GM12878 (cell line): ENCODE data around the gene NCAN. TPM values are rescaled to one million over a fixed set of nuclear protein-coding genes. Genes with fewer than 3 reads are reported as not detected.

Experiments
- ATAC-seq: fragments of 200-7000 bp; cut with Tn5 transposase; 3 replicates; pipeline ENCODE4 v1.9.1; 2020; ENCODE audit warnings: mild to moderate bottlenecking, moderate library complexity
- BruUV-seq: library from RNA; stranded (reverse); fragments of 400-500 nt; replicated peaks from 2 replicates; lab custom pipeline; 2021; lab: Mats Ljungman, UMichigan
- CTCF ChIA-PET: fragments of 300-600 bp; sonication (Branson Sonifier 250); formaldehyde crosslinking; extraction: SDS; loops from one replicate; lab custom pipeline; 2021; ENCODE audit warnings: inconsistent platforms; lab: Yijun Ruan, JAX
- POLR2A ChIA-PET: fragments of 350-600 bp; formaldehyde crosslinking; extraction: SDS; loops from one replicate; lab custom pipeline; 2021; ENCODE audit warnings: inconsistent platforms; lab: Charles Lee
- RAD21 ChIA-PET: fragments of 300-600 bp; sonication (Branson Sonifier 250); formaldehyde crosslinking; loops from one replicate; lab custom pipeline; 2023; ENCODE audit warnings: antibody characterized with exemption; ENCODE audit not compliant: unreplicated experiment; lab: Charles Lee
- SMC1A ChIA-PET: fragments of 300-600 bp; sonication (Branson Sonifier 250); formaldehyde crosslinking; loops from one replicate; lab custom pipeline; 2023; ENCODE audit not compliant: unreplicated experiment, uncharacterized antibody; lab: Charles Lee
- DNase-seq: peaks from one replicate; pipeline ENCODE4 v3.0.0-alpha.2; 2011; ENCODE audit warnings: low read depth, low spot score
- FAIRE-seq: peaks from 3 replicates; lab custom pipeline; 2011; peaks lifted over from hg19 to GRCh38; lab: Jason Lieb, UNC
- H2AFZ ChIP-seq: 2 replicates; pipeline ENCODE4 v1.6.0; 2011; ENCODE audit warnings: low read depth, low read length, control low read depth; ENCODE audit not compliant: control insufficient read depth
- H3K27ac ChIP-seq: 2 replicates; pipeline ENCODE4 v1.5.1; 2011; ENCODE audit warnings: control low read depth; ENCODE audit not compliant: control insufficient read depth, insufficient read depth
- H3K27me3 ChIP-seq, 2 experiments: replicated peaks in 1 of 2; 2 replicates each; pipeline versions ENCODE4 v1.6.0 to v1.6.1; 2011; ENCODE audit warnings: low read length in 1 of 2; ENCODE audit not compliant: control insufficient read depth in 2 of 2, insufficient read depth in 2 of 2
- H3K36me3 ChIP-seq, 2 experiments: 2 replicates each; pipeline ENCODE4 v1.5.1; 2011; ENCODE audit warnings: low read length in 1 of 2; ENCODE audit not compliant: control insufficient read depth in 2 of 2, insufficient read depth in 2 of 2
- H3K4me1 ChIP-seq: 2 replicates; pipeline ENCODE4 v1.6.1; 2011; ENCODE audit warnings: mild to moderate bottlenecking, low read length, moderate library complexity, mixed read lengths; ENCODE audit not compliant: control insufficient read depth, insufficient read depth
- H3K4me2 ChIP-seq: 2 replicates; pipeline ENCODE4 v1.6.0; 2011; ENCODE audit warnings: control low read depth; ENCODE audit not compliant: control insufficient read depth, insufficient read depth
- H3K4me3 ChIP-seq: fragments of 200-600 bp; sonication (generic); 2 replicates; pipeline ENCODE4 v1.5.1; 2016
- H3K79me2 ChIP-seq: 2 replicates; pipeline ENCODE4 v1.6.0; 2011; ENCODE audit warnings: low read length; ENCODE audit not compliant: control insufficient read depth, insufficient read depth
- H3K9ac ChIP-seq: 2 replicates; pipeline ENCODE4 v1.8.0; 2011; ENCODE audit warnings: low read length, control low read depth, mixed read lengths; ENCODE audit not compliant: control insufficient read depth, insufficient read depth
- H3K9me3 ChIP-seq: replicated peaks from 3 replicates; pipeline ENCODE4 v1.5.1; 2011; ENCODE audit warnings: mild to moderate bottlenecking, low read length; ENCODE audit not compliant: control insufficient read depth, insufficient read depth
- H4K20me1 ChIP-seq: 2 replicates; pipeline ENCODE4 v1.6.0; 2011; ENCODE audit not compliant: control insufficient read depth, insufficient read depth
- CBX3 ChIP-seq: fragments of 200-600 bp; sonication (generic); IDR thresholded peaks from 2 replicates; pipeline ENCODE4 v1.6.1; 2016; ENCODE audit warnings: low read depth, borderline replicate concordance
- CHD1 ChIP-seq: IDR thresholded peaks from 2 replicates; pipeline ENCODE4 v1.6.1; 2012; ENCODE audit warnings: low read depth, low read length, improper control_type of control experiment
- FOS ChIP-seq: IDR thresholded peaks from 3 replicates; pipeline ENCODE4 v1.6.1; 2011; ENCODE audit warnings: borderline replicate concordance; ENCODE audit not compliant: insufficient read length; ENCODE audit errors: extremely low read depth
- JUNB ChIP-seq: IDR thresholded peaks from 2 replicates; pipeline ENCODE4 v1.6.1; 2016; ENCODE audit warnings: antibody characterized with exemption, mild to moderate bottlenecking
- WGBS: methylation state at CpG from one replicate; pipeline ENCODE4 v1.1.6; 2016; ENCODE audit warnings: low lambda C conversion rate; ENCODE audit not compliant: insufficient replicate concordance, insufficient coverage; ENCODE audit errors: missing lambda C conversion rate; 5-methylcytosine and 5-hydroxymethylcytosine counted together
- in situ Hi-C: fragments of 300-500 bp; cut with MboI; formaldehyde crosslinking; loops from 9 replicates; pipeline ENCODE4 v1.14.3; 2018; ENCODE audit warnings: mixed read lengths
- intact Hi-C: fragments of 100-400 bp; cut with micrococcal nuclease; formaldehyde crosslinking; loops from one replicate; pipeline ENCODE4 v1.14.2; 2022; ENCODE audit not compliant: unreplicated experiment
- polyA plus RNA-seq, 11 experiments: library from polyadenylated mRNA; depleted of rRNA in 4 of 11; unstranded in 6 of 11; stranded (reverse) in 5 of 11; fragments of >200 nt; fragmentation: Nextera tagmentation in 4 of 11; fragmentation: Illumina TruSeq in 1 of 11; extraction: Ambion mirVana in 4 of 11; extraction: Trizol in 1 of 11; gene quantifications; 1 replicate in 1 of 11; 2 replicates in 10 of 11; pipeline versions ENCODE4 v1.2.1 to v1.2.3, GENCODE V29; 2011 to 2016; ENCODE audit warnings: inconsistent platforms in 2 of 11, missing spikeins in 2 of 11, low read depth in 1 of 11
- total RNA-seq, 4 experiments: library from RNA; depleted of rRNA in 3 of 4; stranded (reverse); fragments of >200 nt in 3 of 4; fragmentation: Illumina TruSeq in 1 of 4; extraction: Trizol in 1 of 4; gene quantifications; 2 replicates each; pipeline versions ENCODE4 v1.2.1 to v1.2.3, GENCODE V29; 2013 to 2021
- TF ChIP-seq, protein P1 (sequence below): IDR thresholded peaks from 2 replicates; pipeline ENCODE4 v1.6.1; 2012; ENCODE audit warnings: low read depth, low read length, improper control_type of control experiment

The NCAN gene
- total and polyA plus RNA-seq, 10 of the 15 experiments (the other 5 are each of a cell fraction or from before 2014, with no cell fraction given): 0.02 to 0.34 (median 0.12) TPM; not detected in 1

DNA sequence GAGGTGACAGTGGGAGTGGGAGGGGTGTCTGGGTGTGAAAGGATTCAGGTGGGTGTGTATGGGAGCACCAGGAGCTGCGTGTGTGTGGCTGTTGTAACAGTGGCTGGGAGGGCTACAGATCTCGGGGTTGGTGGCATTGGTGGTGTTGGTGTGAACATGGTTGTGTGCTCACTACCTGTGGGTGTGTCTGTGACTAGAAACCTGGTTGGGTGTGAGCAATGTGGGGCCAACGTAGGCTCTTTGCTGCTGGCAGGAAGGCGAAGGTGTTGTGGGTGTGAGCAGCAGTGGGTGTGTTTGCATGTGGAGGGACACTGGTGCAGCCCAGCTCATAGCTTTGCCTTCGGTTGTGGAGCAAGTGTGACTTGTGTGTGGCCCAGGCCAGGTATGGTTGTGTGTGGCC lies 4.8 kb upstream of the NCAN start:
- TF ChIP-seq JUNB: no peak
- TF ChIP-seq CBX3: no peak
- no peak for TF ChIP-seq FOS
- TF ChIP-seq, protein P1, sequence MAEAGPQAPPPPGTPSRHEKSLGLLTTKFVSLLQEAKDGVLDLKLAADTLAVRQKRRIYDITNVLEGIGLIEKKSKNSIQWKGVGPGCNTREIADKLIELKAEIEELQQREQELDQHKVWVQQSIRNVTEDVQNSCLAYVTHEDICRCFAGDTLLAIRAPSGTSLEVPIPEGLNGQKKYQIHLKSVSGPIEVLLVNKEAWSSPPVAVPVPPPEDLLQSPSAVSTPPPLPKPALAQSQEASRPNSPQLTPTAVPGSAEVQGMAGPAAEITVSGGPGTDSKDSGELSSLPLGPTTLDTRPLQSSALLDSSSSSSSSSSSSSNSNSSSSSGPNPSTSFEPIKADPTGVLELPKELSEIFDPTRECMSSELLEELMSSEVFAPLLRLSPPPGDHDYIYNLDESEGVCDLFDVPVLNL: no peak
- TF ChIP-seq CHD1: no peak
- TF ChIP-seq, all 136 proteins: peak for 0
- no peak overlapping the region for H3K27ac ChIP-seq
- ATAC-seq (no peak), DNase-seq (no peak), FAIRE-seq (no peak)
- H3K36me3 ChIP-seq: 0 out of 4 replicates have a peak, but pooled peaks cover 0 to 4% of the 10 kb centered on the region in 2 experiments
- WGBS: 35% methylated on average over 5 of the region's 5 CpGs
- no peak overlapping the region for H2AFZ ChIP-seq
- no peak overlapping the region for H3K4me2 ChIP-seq
- RAD21 ChIA-PET: no interaction called here
- peaks cover 0 to 2% of the 10 kb centered on the region in 2 experiments; a peak in 1 of 4 replicates for H3K27me3 ChIP-seq
- CTCF ChIA-PET: no interaction called here
- no peak overlapping the region for H3K4me3 ChIP-seq
- H3K9me3 ChIP-seq: no peaks in the 10 kb centered on the region
- H4K20me1 ChIP-seq: no peaks in the 10 kb centered on the region
- SMC1A ChIA-PET: no interaction called here
- peaks cover 13% of the 10 kb centered on the region for H3K79me2 ChIP-seq
- H3K4me1 ChIP-seq: peaks cover 8% of the 10 kb centered on the region; the same call in 1 of the 2 replicates
- in situ Hi-C loops: no loop called here
- POLR2A ChIA-PET: no interaction called here
- BruUV-seq: no TSS peak
- H3K9ac ChIP-seq: no peak overlapping the region
- intact Hi-C loops: no loop called here
